ENCODE data around the gene YBX2. TPM values are rescaled to one million over a fixed set of nuclear protein-coding genes. Genes with fewer than 3 reads are reported as not detected.

Gene YBX2
- total RNA-seq, 1 experiment from 2014 or later, result 24.0 TPM

- no peak overlapping the region for H3K18ac ChIP-seq (ENCODE audit: insufficient read length, low read depth, low read length)
- no peaks in the 10 kb centered on the region for H3K4me1 ChIP-seq (ENCODE audit: insufficient read depth, low read length)
- Mint-ChIP-seq H3K4me1 (peaks cover 34% of the 10 kb centered on the region in 2 experiments), H3K36me3 (ENCODE audit: insufficient read depth in 1 of 3, low read depth in 3 of 3) (peaks cover 27 to 52% (median 47%) of the 10 kb centered on the region in 3 experiments), H3K4me3 (peak overlapping the region; percentile 95 to 97), H3K9me3 (peaks cover 0 to 2% of the 10 kb centered on the region in 2 experiments; a peak in 2 of 5 replicates), H3K27me3 (ENCODE audit: low read depth) (no peaks in the 10 kb centered on the region; the same call in 1 of the 2 replicates), H3K27ac (peak overlapping the region; percentile 84 to 98 (median 95); a peak in 6 of 7 replicates)
- TF ChIP-seq CTCF (conservative IDR thresholded peaks at IDR 0.05), result no peak
- H2BK15ac ChIP-seq (ENCODE audit: low read depth, low read length), result no peak overlapping the region
- no peak overlapping the region for H2AK5ac ChIP-seq (ENCODE audit: insufficient read length, low read length)
- H3K9me3 ChIP-seq (ENCODE audit: control insufficient read depth, low read depth, low read length), result no peaks in the 10 kb centered on the region
- peaks cover 4% of the 10 kb centered on the region; the same call in 1 of the 2 replicates for H3K79me2 ChIP-seq (ENCODE audit: insufficient read depth, low read length)
- H3K23ac ChIP-seq (ENCODE audit: insufficient read length, low read depth, low read length), result no peak overlapping the region
- H2AFZ ChIP-seq (ENCODE audit: low read length), result no peak overlapping the region
- no peak overlapping the region for H2BK5ac ChIP-seq (ENCODE audit: insufficient read length, low read length)
- H3K4ac ChIP-seq (ENCODE audit: low read depth, low read length), result no peak overlapping the region
- no peak overlapping the region for H4K5ac ChIP-seq (ENCODE audit: insufficient read length, low read depth, low read length)
- H3K14ac ChIP-seq (ENCODE audit: insufficient read depth, low read length), result no peak overlapping the region
- no peak overlapping the region for H2BK20ac ChIP-seq (ENCODE audit: low read depth, low read length, poor library complexity, severe bottlenecking)
- DNase-seq, result no peak
- H3K23me2 ChIP-seq (ENCODE audit: insufficient read length, low read depth, low read length, poor library complexity, severe bottlenecking), result peaks cover 4% of the 10 kb centered on the region
- H3K56ac ChIP-seq (ENCODE audit: insufficient read length, low read depth, low read length), result no peak overlapping the region
- H3K4me2 ChIP-seq (ENCODE audit: insufficient read depth, insufficient read length, low read length), result peak overlapping the region; percentile 98
- H2BK120ac ChIP-seq (ENCODE audit: low read depth, low read length, poor library complexity, severe bottlenecking), result no peak overlapping the region
- H3K27me3 ChIP-seq (ENCODE audit: insufficient read depth, low read length), result no peaks in the 10 kb centered on the region
- peak overlapping the region; percentile 41 for H3K9ac ChIP-seq (ENCODE audit: extremely low read depth, insufficient read length, low read length)
- no peak overlapping the region for H3T11ph ChIP-seq (ENCODE audit: low read length)
- H4K20me1 ChIP-seq (ENCODE audit: control insufficient read depth, insufficient read depth, insufficient read length), result no peaks in the 10 kb centered on the region
- H4K8ac ChIP-seq (replicated peaks; ENCODE audit: insufficient read length, low read depth, low read length), result no peak overlapping the region
- H3K79me1 ChIP-seq (ENCODE audit: insufficient read depth, low read depth, low read length, poor library complexity, severe bottlenecking), result peaks cover 5% of the 10 kb centered on the region
- no CpG with 5 or more reads among the region's 2 CpGs for WGBS (ENCODE audit: extremely low coverage, insufficient read length, low lambda C conversion rate)
- no peak overlapping the region for H3K27ac ChIP-seq (ENCODE audit: insufficient read length, low read depth, low read length)
- H2BK12ac ChIP-seq (ENCODE audit: insufficient read length, low read depth, low read length), result no peak overlapping the region
- no peak overlapping the region for H4K91ac ChIP-seq (ENCODE audit: insufficient read length, low read depth, low read length)
Observed at GRCh38 chr17:7243453-7243729, 51.0 kb downstream of the YBX2 start.

All from H9 (cell line).